Brain microvascular endothelial cell (primary cell): ENCODE measurements around the gene BMP6.

ENCODE experiments used
- DNase-seq: peaks from one replicate; pipeline ENCODE4 v3.0.0-alpha.2; 2020
- H3K27ac ChIP-seq: fragments of 250-450 bp; sonication (Bioruptor Pico); 2 replicates; pipeline ENCODE4 v1.5.1; 2020; ENCODE audit warnings: mild to moderate bottlenecking, moderate library complexity
- H3K27me3 ChIP-seq: fragments of 250-450 bp; sonication (Bioruptor Pico); replicated peaks from 2 replicates; pipeline ENCODE4 v1.5.1; 2020; ENCODE audit warnings: mild to moderate bottlenecking
- H3K36me3 ChIP-seq: fragments of 250-450 bp; sonication (Bioruptor Pico); replicated peaks from 2 replicates; pipeline ENCODE4 v1.5.1; 2020; ENCODE audit warnings: mild to moderate bottlenecking
- H3K4me3 ChIP-seq: 2 replicates; pipeline ENCODE4 v1.5.1; 2011; ENCODE audit warnings: low read depth, mild to moderate bottlenecking, control low read depth, low read length, moderate library complexity
- in situ Hi-C: cut with HindIII; loops from 2 replicates; pipeline ENCODE4 v1.10.0; 2017; ENCODE audit warnings: low sequenced_read_pairs, low pct_ligation_motif_present
- TF ChIP-seq, protein P1 (sequence below): IDR thresholded peaks from 2 replicates; pipeline ENCODE4 v1.5.1; 2011; ENCODE audit warnings: low read depth, mild to moderate bottlenecking, moderate library complexity, low read length, control low read depth, inconsistent platforms; ENCODE audit errors: missing control alignments

BMP6 gene

DNA sequence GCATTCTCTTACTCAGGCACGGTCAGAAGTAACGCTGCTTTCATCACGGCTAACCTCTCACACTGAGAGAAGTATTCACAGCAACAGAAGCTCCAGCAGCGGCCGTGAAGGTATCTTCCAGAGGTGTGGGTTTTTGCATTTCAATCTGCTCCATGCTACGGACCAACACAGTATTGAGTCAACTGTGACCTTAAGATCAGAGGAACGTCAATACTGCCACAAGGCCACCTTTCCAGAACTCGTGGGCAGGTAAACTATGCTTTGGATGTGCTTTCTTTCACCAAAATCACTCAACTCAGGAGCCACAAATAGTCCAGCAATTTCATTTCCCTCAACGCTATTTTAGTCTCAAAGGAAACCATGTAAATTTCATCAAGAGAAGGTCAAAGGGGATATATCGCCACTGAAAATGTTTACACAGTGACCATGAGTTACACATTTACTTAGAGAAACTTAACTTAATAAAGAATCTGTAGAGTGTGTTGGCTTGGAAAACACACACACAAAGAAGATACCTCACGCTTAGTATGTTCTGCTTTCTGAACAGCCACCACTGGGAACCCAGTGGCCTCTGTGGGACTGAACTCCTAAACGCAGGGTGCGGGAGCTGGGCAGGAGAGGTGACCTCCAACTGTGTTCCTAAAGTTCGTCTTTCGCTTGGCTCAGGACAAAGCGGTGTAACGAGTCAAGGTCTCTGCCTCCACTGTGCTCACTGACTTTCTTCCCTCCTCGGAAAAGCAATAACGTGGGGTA, 156.8 kb downstream of the BMP6 start:
- in situ Hi-C loops = no loop called here
- TF ChIP-seq, protein P1, sequence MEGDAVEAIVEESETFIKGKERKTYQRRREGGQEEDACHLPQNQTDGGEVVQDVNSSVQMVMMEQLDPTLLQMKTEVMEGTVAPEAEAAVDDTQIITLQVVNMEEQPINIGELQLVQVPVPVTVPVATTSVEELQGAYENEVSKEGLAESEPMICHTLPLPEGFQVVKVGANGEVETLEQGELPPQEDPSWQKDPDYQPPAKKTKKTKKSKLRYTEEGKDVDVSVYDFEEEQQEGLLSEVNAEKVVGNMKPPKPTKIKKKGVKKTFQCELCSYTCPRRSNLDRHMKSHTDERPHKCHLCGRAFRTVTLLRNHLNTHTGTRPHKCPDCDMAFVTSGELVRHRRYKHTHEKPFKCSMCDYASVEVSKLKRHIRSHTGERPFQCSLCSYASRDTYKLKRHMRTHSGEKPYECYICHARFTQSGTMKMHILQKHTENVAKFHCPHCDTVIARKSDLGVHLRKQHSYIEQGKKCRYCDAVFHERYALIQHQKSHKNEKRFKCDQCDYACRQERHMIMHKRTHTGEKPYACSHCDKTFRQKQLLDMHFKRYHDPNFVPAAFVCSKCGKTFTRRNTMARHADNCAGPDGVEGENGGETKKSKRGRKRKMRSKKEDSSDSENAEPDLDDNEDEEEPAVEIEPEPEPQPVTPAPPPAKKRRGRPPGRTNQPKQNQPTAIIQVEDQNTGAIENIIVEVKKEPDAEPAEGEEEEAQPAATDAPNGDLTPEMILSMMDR = no peak
- H3K27ac ChIP-seq = no peak overlapping the region
- H3K27me3 ChIP-seq = no peaks in the 10 kb centered on the region
- no peak for DNase-seq
- H3K36me3 ChIP-seq = peaks cover 65% of the 10 kb centered on the region
- H3K4me3 ChIP-seq = no peak overlapping the region

- Histone ChIP-seq H3K36me3 (peaks cover 67% of the 10 kb centered on the region), H3K27ac (no peak overlapping the region), H3K27me3 (no peaks in the 10 kb centered on the region), H3K4me3 (no peak overlapping the region)
- no peak for DNase-seq
- TF ChIP-seq, protein P1 = no peak
- in situ Hi-C loops = no loop called here
Observed at GRCh38 chr6:7883381-7883780, 157.5 kb downstream of the BMP6 start.

DNA sequence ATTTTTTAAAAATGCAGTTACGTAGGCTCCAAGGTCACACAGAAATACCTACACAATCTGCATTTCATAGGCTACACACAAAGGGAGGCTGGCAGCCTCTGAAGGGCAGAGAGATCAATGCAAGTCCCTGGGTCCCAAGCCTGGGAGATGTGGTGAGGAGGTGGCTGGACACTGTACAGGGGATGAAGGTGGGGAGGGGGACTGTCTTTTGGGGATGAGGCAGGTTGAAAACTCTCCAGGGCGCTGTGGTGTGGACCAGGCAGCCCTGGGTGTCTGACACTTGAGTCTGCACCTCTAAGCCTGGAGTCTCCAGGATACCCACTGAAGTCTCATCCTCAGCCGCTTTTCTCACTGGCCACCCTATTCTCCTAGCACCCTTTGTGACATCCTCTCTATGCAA, 160.2 kb downstream of the BMP6 start:
- Histone ChIP-seq H3K36me3 (peaks cover 86% of the 10 kb centered on the region), H3K4me3 (no peak overlapping the region), H3K27ac (no peak overlapping the region), H3K27me3 (no peaks in the 10 kb centered on the region)
- DNase-seq = no peak
- TF ChIP-seq, protein P1 = no peak
- in situ Hi-C loops = no loop called here

GRCh38 chr6:7887278-7887991, 161.5 kb downstream of the BMP6 start:
- DNase-seq = no peak
- in situ Hi-C loops = no loop called here
- H3K4me3 ChIP-seq = no peak overlapping the region
- H3K27ac ChIP-seq = no peak overlapping the region
- no peaks in the 10 kb centered on the region for H3K27me3 ChIP-seq
- TF ChIP-seq, protein P1 = no peak
- H3K36me3 ChIP-seq = peaks cover 88% of the 10 kb centered on the region

- DNase-seq = no peak
Observed at GRCh38 chr6:7888587-7889357, 162.9 kb downstream of the BMP6 start.

More at GRCh38 chr6:7888587-7889357, 162.9 kb downstream of the BMP6 start:
- Histone ChIP-seq H3K4me3 (no peak overlapping the region), H3K36me3 (peaks cover 86% of the 10 kb centered on the region), H3K27me3 (no peaks in the 10 kb centered on the region), H3K27ac (no peak overlapping the region)
- in situ Hi-C loops = no loop called here
- TF ChIP-seq, protein P1 = no peak
